Liver (tissue), 3 donors: Measurements from ENCODE around the gene ABCC10.

ENCODE experiments used
- GABPA ChIP-seq, 2 donors: IDR thresholded peaks in 1 of 2; conservative IDR thresholded peaks in 1 of 2; 2 replicates each; pipeline ENCODE4 v1.6.1; 2016; ENCODE audit warnings: antibody characterized with exemption in 2 of 2, mild to moderate bottlenecking in 1 of 2, moderate library complexity in 1 of 2
- RAD21 ChIP-seq, 2 donors: IDR thresholded peaks; 2 replicates each; pipeline ENCODE4 v1.6.1; 2016; ENCODE audit warnings: antibody characterized with exemption in 2 of 2, mild to moderate bottlenecking in 2 of 2
- SP1 ChIP-seq: IDR thresholded peaks from 2 replicates; pipeline ENCODE4 v1.6.1; 2018; ENCODE audit warnings: antibody characterized with exemption, mild to moderate bottlenecking
- TAF1 ChIP-seq: conservative IDR thresholded peaks from 2 replicates; pipeline ENCODE4 v1.6.1; 2016; ENCODE audit warnings: antibody characterized with exemption, mild to moderate bottlenecking
- YY1 ChIP-seq: IDR thresholded peaks from 2 replicates; pipeline ENCODE4 v1.6.1; 2016; ENCODE audit warnings: antibody characterized with exemption, mild to moderate bottlenecking
- TF ChIP-seq, protein P1 (sequence below): IDR thresholded peaks from 2 replicates; pipeline ENCODE4 v1.6.1; 2016; ENCODE audit warnings: antibody characterized with exemption, mild to moderate bottlenecking
- TF ChIP-seq, protein P2 (sequence below): fragments of 150-350 bp; IDR thresholded peaks from 2 replicates; pipeline ENCODE4 v1.5.1; 2017; ENCODE audit warnings: improper control_type of control experiment, low read depth, low read length; ENCODE audit not compliant: missing input control
- TF ChIP-seq, protein P3 (sequence below): IDR thresholded peaks from 2 replicates; pipeline ENCODE4 v1.6.1; 2016; ENCODE audit warnings: antibody characterized with exemption
- donor health status: healthy.
- donor health status: healthy.

DNA sequence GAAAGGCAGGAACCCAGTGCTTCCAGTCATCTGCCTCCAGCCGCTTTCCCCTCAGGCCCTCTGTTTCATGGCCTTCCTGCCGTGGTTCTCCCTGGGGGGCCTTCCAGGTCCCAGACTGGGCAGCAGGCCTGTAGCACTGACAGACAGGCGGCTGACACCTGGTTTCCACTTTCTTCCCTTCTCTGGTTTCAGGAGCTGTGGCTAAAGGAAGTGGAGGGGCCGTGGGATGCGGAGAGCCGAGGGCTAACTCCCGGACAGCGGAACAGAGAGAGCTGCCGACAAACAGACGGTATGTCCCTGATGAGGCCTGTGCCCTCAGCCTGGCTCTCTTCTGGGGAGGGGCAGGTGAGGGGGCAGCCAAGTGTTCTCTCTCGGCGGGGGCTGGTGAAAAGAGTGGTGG is 70.3 kb downstream of the ABCC10 start:
- TF ChIP-seq, protein P1, sequence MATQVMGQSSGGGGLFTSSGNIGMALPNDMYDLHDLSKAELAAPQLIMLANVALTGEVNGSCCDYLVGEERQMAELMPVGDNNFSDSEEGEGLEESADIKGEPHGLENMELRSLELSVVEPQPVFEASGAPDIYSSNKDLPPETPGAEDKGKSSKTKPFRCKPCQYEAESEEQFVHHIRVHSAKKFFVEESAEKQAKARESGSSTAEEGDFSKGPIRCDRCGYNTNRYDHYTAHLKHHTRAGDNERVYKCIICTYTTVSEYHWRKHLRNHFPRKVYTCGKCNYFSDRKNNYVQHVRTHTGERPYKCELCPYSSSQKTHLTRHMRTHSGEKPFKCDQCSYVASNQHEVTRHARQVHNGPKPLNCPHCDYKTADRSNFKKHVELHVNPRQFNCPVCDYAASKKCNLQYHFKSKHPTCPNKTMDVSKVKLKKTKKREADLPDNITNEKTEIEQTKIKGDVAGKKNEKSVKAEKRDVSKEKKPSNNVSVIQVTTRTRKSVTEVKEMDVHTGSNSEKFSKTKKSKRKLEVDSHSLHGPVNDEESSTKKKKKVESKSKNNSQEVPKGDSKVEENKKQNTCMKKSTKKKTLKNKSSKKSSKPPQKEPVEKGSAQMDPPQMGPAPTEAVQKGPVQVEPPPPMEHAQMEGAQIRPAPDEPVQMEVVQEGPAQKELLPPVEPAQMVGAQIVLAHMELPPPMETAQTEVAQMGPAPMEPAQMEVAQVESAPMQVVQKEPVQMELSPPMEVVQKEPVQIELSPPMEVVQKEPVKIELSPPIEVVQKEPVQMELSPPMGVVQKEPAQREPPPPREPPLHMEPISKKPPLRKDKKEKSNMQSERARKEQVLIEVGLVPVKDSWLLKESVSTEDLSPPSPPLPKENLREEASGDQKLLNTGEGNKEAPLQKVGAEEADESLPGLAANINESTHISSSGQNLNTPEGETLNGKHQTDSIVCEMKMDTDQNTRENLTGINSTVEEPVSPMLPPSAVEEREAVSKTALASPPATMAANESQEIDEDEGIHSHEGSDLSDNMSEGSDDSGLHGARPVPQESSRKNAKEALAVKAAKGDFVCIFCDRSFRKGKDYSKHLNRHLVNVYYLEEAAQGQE: no peak
- TF ChIP-seq, protein P2, sequence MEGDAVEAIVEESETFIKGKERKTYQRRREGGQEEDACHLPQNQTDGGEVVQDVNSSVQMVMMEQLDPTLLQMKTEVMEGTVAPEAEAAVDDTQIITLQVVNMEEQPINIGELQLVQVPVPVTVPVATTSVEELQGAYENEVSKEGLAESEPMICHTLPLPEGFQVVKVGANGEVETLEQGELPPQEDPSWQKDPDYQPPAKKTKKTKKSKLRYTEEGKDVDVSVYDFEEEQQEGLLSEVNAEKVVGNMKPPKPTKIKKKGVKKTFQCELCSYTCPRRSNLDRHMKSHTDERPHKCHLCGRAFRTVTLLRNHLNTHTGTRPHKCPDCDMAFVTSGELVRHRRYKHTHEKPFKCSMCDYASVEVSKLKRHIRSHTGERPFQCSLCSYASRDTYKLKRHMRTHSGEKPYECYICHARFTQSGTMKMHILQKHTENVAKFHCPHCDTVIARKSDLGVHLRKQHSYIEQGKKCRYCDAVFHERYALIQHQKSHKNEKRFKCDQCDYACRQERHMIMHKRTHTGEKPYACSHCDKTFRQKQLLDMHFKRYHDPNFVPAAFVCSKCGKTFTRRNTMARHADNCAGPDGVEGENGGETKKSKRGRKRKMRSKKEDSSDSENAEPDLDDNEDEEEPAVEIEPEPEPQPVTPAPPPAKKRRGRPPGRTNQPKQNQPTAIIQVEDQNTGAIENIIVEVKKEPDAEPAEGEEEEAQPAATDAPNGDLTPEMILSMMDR: no peak
- TF ChIP-seq RAD21 (IDR thresholded peaks at IDR 0.05) (no peak), YY1 (no peak), GABPA (IDR thresholded peaks at IDR 0.05 in 1 of 2, conservative IDR thresholded peaks at IDR 0.05 in 1 of 2) (no peak), TAF1 (no peak), SP1 (no peak)
- TF ChIP-seq, protein P3, sequence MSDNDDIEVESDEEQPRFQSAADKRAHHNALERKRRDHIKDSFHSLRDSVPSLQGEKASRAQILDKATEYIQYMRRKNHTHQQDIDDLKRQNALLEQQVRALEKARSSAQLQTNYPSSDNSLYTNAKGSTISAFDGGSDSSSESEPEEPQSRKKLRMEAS: no peak
